Keratinocyte (primary cell): Measurements from ENCODE around the gene ATXN2L. TPM values are rescaled to one million over a fixed set of nuclear protein-coding genes. Genes with fewer than 3 reads are reported as not detected.

Experiments used
- DNase-seq: peaks from one replicate; pipeline ENCODE4 v3.0.0-alpha.2; 2011; ENCODE audit warnings: low read depth, missing footprints, low spot score
- FAIRE-seq: peaks from 2 replicates; lab custom pipeline; 2011; peaks lifted over from hg19 to GRCh38; lab: Jason Lieb, UNC
- H2AFZ ChIP-seq: 2 replicates; pipeline ENCODE4 v1.6.0; 2012; ENCODE audit warnings: low read length, control low read depth, inconsistent platforms; ENCODE audit not compliant: control insufficient read depth
- H3K27ac ChIP-seq: 2 replicates; pipeline ENCODE4 v1.5.1; 2011; ENCODE audit warnings: low read length; ENCODE audit not compliant: control insufficient read depth, insufficient read depth
- H3K27me3 ChIP-seq: 3 replicates; pipeline ENCODE4 v1.6.0; 2011; ENCODE audit warnings: low read length; ENCODE audit not compliant: control insufficient read depth, insufficient read depth; ENCODE audit errors: extremely low read depth
- H3K36me3 ChIP-seq, 2 experiments: 2 replicates in 1 of 2; 3 replicates in 1 of 2; pipeline ENCODE4 v1.5.1; 2011; ENCODE audit warnings: low read length in 2 of 2, mild to moderate bottlenecking in 1 of 2; ENCODE audit not compliant: control insufficient read depth in 2 of 2, insufficient read depth in 2 of 2; ENCODE audit errors: extremely low read depth in 1 of 2
- H3K4me1 ChIP-seq: 3 replicates; pipeline ENCODE4 v1.5.1; 2011; ENCODE audit warnings: low read length; ENCODE audit not compliant: control insufficient read depth, insufficient read depth; ENCODE audit errors: extremely low read depth
- H3K4me2 ChIP-seq: 3 replicates; pipeline ENCODE4 v1.6.0; 2011; ENCODE audit warnings: low read depth, low read length; ENCODE audit not compliant: control insufficient read depth, insufficient read depth; ENCODE audit errors: extremely low read depth
- H3K4me3 ChIP-seq, 3 experiments: fragments of 200-600 bp in 1 of 3; sonication (generic) in 1 of 3; 2 replicates in 2 of 3; 3 replicates in 1 of 3; pipeline ENCODE4 v1.5.1; 2011 to 2016; ENCODE audit warnings: low read length in 3 of 3, mild to moderate bottlenecking in 3 of 3, control low read depth in 2 of 3, inconsistent platforms in 1 of 3, low read depth in 1 of 3, mixed read lengths in 1 of 3, mixed run types in 1 of 3, moderate library complexity in 1 of 3; ENCODE audit not compliant: control insufficient read depth in 2 of 3, insufficient read depth in 2 of 3; ENCODE audit errors: extremely low read depth in 1 of 3
- H3K79me2 ChIP-seq: 2 replicates; pipeline ENCODE4 v1.6.0; 2012; ENCODE audit warnings: low read length; ENCODE audit not compliant: control insufficient read depth, insufficient read depth
- H3K9ac ChIP-seq: 3 replicates; pipeline ENCODE4 v1.6.0; 2011; ENCODE audit warnings: low read length; ENCODE audit not compliant: control insufficient read depth, insufficient read depth; ENCODE audit errors: extremely low read depth
- H3K9me1 ChIP-seq: 3 replicates; pipeline ENCODE4 v1.6.0; 2011; ENCODE audit warnings: low read length; ENCODE audit not compliant: control insufficient read depth, insufficient read depth; ENCODE audit errors: extremely low read depth
- H3K9me3 ChIP-seq: 2 replicates; pipeline ENCODE4 v1.5.1; 2012; ENCODE audit warnings: low read depth, low read length; ENCODE audit not compliant: control insufficient read depth
- H4K20me1 ChIP-seq: 3 replicates; pipeline ENCODE4 v1.6.0; 2011; ENCODE audit warnings: low read length; ENCODE audit not compliant: control insufficient read depth, insufficient read depth; ENCODE audit errors: extremely low read depth
- EZH2 ChIP-seq: IDR thresholded peaks from one replicate; pipeline ENCODE4 v1.6.1; 2012; ENCODE audit warnings: inconsistent platforms, mild to moderate bottlenecking, low read length, moderate library complexity
- dilution Hi-C: fragments of 300-500 bp; cut with MboI; formaldehyde crosslinking; loops from one replicate; pipeline ENCODE4 v1.7.0; 2020; ENCODE audit warnings: low sequenced_read_pairs; ENCODE audit not compliant: extremely low pct_ligation_motif_present
- polyA plus RNA-seq, 5 experiments: library from polyadenylated mRNA; depleted of rRNA in 3 of 5; stranded (reverse) in 3 of 5; stranded (forward) in 1 of 5; unstranded in 1 of 5; fragments of >200 nt; gene quantifications; 1 replicate in 1 of 5; 2 replicates in 3 of 5; 3 replicates in 1 of 5; pipeline versions ENCODE4 v1.2.1 to v1.2.3, GENCODE V29; 2011 to 2012; ENCODE audit warnings: missing spikeins in 2 of 5, low read depth in 1 of 5, low replicate concordance in 1 of 5
- TF ChIP-seq, protein P1 (sequence below), 3 experiments: IDR thresholded peaks in 1 of 3; conservative IDR thresholded peaks in 1 of 3; optimal IDR thresholded peaks in 1 of 3; 2 replicates in 2 of 3; 3 replicates in 1 of 3; pipeline versions ENCODE3 to v1.5.1; 2011; ENCODE audit warnings: low read length in 3 of 3, mild to moderate bottlenecking in 3 of 3, moderate library complexity in 2 of 3, control low read depth in 1 of 3, inconsistent platforms in 1 of 3; ENCODE audit not compliant: insufficient read depth in 2 of 3; ENCODE audit errors: extremely low read depth in 1 of 3

Gene ATXN2L
- polyA plus RNA-seq, 1 donor (not counting 4 experiments of a cell fraction or from before 2014, with no cell fraction given) = 11.8 TPM

DNA sequence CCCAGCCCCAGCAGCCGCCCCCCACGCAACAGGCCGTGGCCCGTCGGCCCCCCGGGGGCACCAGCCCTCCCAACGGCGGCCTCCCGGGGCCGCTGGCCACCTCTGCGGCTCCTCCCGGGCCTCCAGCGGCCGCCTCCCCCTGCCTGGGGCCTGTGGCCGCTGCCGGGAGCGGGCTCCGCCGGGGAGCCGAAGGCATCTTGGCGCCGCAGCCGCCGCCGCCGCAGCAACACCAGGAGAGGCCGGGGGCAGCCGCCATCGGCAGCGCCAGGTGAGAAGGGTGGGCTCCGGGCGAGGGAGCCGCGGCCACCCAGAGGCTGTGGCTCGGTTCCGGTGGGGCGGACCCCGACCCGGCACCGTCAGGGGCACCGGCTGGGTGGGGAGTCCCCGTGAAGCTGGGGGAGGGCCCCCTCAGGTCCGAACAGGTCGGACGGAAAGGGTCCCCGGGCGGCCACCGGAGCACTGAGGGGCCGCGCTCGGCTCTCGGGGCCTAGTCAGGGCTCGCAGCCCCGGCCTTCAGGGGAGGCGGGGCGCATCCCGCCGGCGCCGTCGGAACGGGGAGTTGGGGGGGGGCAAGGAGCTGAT lies 583 bp downstream of the ATXN2L start:
- H3K9me1 ChIP-seq = no peaks in the 10 kb centered on the region
- peak overlapping the region; percentile 98 for H3K9ac ChIP-seq
- no peak overlapping the region for H2AFZ ChIP-seq
- FAIRE-seq (no peak), DNase-seq (no peak)
- dilution Hi-C loops = no loop called here
- H4K20me1 ChIP-seq = peaks cover 5% of the 10 kb centered on the region
- no peak overlapping the region for H3K4me2 ChIP-seq
- H3K9me3 ChIP-seq = no peaks in the 10 kb centered on the region
- H3K27me3 ChIP-seq = no peaks in the 10 kb centered on the region
- peaks cover 22% of the 10 kb centered on the region for H3K4me1 ChIP-seq
- H3K36me3 ChIP-seq = peaks cover 15 to 31% of the 10 kb centered on the region in 2 experiments
- H3K79me2 ChIP-seq = peaks cover 48% of the 10 kb centered on the region
- TF ChIP-seq, protein P1, sequence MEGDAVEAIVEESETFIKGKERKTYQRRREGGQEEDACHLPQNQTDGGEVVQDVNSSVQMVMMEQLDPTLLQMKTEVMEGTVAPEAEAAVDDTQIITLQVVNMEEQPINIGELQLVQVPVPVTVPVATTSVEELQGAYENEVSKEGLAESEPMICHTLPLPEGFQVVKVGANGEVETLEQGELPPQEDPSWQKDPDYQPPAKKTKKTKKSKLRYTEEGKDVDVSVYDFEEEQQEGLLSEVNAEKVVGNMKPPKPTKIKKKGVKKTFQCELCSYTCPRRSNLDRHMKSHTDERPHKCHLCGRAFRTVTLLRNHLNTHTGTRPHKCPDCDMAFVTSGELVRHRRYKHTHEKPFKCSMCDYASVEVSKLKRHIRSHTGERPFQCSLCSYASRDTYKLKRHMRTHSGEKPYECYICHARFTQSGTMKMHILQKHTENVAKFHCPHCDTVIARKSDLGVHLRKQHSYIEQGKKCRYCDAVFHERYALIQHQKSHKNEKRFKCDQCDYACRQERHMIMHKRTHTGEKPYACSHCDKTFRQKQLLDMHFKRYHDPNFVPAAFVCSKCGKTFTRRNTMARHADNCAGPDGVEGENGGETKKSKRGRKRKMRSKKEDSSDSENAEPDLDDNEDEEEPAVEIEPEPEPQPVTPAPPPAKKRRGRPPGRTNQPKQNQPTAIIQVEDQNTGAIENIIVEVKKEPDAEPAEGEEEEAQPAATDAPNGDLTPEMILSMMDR (optimal IDR thresholded peaks at IDR 0.05 in 1 of 3, IDR thresholded peaks at IDR 0.05 in 1 of 3, conservative IDR thresholded peaks at IDR 0.05 in 1 of 3; ENCODE audit: extremely low read depth in 1 of 3, insufficient read depth in 2 of 3, low read length in 3 of 3) = no peak
- no peak for TF ChIP-seq EZH2
- H3K27ac ChIP-seq = peak overlapping the region; percentile 88
- peak overlapping the region; percentile 89 to 99 (median 95) for H3K4me3 ChIP-seq

GRCh38 chr16:28823873-28824716 lies 1.3 kb downstream of the ATXN2L start:
- Histone ChIP-seq H3K36me3 (peaks cover 18 to 31% of the 10 kb centered on the region in 2 experiments), H2AFZ (peak overlapping the region; percentile 47), H3K27ac (peak overlapping the region; percentile 88), H4K20me1 (peaks cover 5% of the 10 kb centered on the region), H3K9me1 (no peaks in the 10 kb centered on the region), H3K4me3 (peak overlapping the region; percentile 89 to 99 (median 95)), H3K4me1 (peaks cover 22% of the 10 kb centered on the region), H3K9me3 (no peaks in the 10 kb centered on the region), H3K4me2 (peak overlapping the region; percentile 96), H3K9ac (peak overlapping the region; percentile 98), H3K79me2 (peaks cover 55% of the 10 kb centered on the region), H3K27me3 (no peaks in the 10 kb centered on the region)
- TF ChIP-seq EZH2 = no peak
- TF ChIP-seq, protein P1 (optimal IDR thresholded peaks at IDR 0.05 in 1 of 3, IDR thresholded peaks at IDR 0.05 in 1 of 3, conservative IDR thresholded peaks at IDR 0.05 in 1 of 3; ENCODE audit: extremely low read depth in 1 of 3, insufficient read depth in 2 of 3, low read length in 3 of 3) = peak in 2 of 3 experiments; percentile 32 to 42
- DNase-seq = peak; percentile 81
- dilution Hi-C loops = no loop called here
- no peak for FAIRE-seq
